Panc1 (cell line): ENCODE data around the gene SF3B5.

Experiments used
- CTCF ChIP-seq: fragments of 450-650 bp; IDR thresholded peaks from 2 replicates; pipeline ENCODE4 v1.5.1; 2017; ENCODE audit warnings: mild to moderate bottlenecking
- POLR2AphosphoS5 ChIP-seq: IDR thresholded peaks from 2 replicates; pipeline ENCODE4 v1.6.1; 2012; ENCODE audit warnings: mild to moderate bottlenecking, low read depth, low read length, moderate library complexity
- REST ChIP-seq, 2 experiments: IDR thresholded peaks; 2 replicates each; pipeline ENCODE4 v1.6.1; 2011 to 2012; ENCODE audit warnings: low read depth in 2 of 2, control low read depth in 1 of 2, low read length in 1 of 2, mild to moderate bottlenecking in 1 of 2, moderate library complexity in 1 of 2; ENCODE audit not compliant: insufficient read depth in 1 of 2

GRCh38 chr6:144055121-144055931 lies 40.0 kb downstream of the SF3B5 start:
- no peak for TF ChIP-seq CTCF
- no peak for TF ChIP-seq POLR2AphosphoS5
- TF ChIP-seq REST (IDR thresholded peaks at IDR 0.05; ENCODE audit: insufficient read depth in 1 of 2, low read depth in 2 of 2, low read length in 1 of 2) = no peak
